ENCODE results near the gene SIPA1. TPM values are rescaled to one million over a fixed set of nuclear protein-coding genes. Genes with fewer than 3 reads are reported as not detected.

Gene SIPA1
- total and polyA plus RNA-seq, 2 of the 8 experiments (the other 6 are each of a cell fraction or from before 2014, with no cell fraction given) = 35.3 to 72.2 TPM

- TF ChIP-seq USF2 (IDR thresholded peaks at IDR 0.05; ENCODE audit: low read length) (no peak), TBP (IDR thresholded peaks at IDR 0.05; ENCODE audit: low read depth, low read length) (no peak), E2F6 (IDR thresholded peaks at IDR 0.05) (no peak), TAF1 (IDR thresholded peaks at IDR 0.05; ENCODE audit: low read depth, low read length) (no peak), RXRA (IDR thresholded peaks at IDR 0.05; ENCODE audit: insufficient read depth, low read depth, low read length) (no peak), RBBP5 (IDR thresholded peaks at IDR 0.05; ENCODE audit: borderline replicate concordance, low read depth, low read length) (no peak), JUND (IDR thresholded peaks at IDR 0.05; ENCODE audit: low read length) (no peak), SAP30 (IDR thresholded peaks at IDR 0.05; ENCODE audit: insufficient read depth, insufficient replicate concordance, low read length) (no peak)
These were observed 7.7 kb upstream of the SIPA1 start (continued) for GRCh38 chr11:65630215-65630614.

All from H1 (cell line).